GM18873 (cell line): ENCODE results near the gene VOPP1.

Source experiments
- ATAC-seq: cut with Tn5 transposase; IDR thresholded peaks from one replicate; pipeline ENCODE4 v1.9.1; 2021; ENCODE audit warnings: mild to moderate bottlenecking, moderate library complexity, moderate number of reproducible peaks; ENCODE audit not compliant: unreplicated experiment, low FRiP score

VOPP1 gene

DNA sequence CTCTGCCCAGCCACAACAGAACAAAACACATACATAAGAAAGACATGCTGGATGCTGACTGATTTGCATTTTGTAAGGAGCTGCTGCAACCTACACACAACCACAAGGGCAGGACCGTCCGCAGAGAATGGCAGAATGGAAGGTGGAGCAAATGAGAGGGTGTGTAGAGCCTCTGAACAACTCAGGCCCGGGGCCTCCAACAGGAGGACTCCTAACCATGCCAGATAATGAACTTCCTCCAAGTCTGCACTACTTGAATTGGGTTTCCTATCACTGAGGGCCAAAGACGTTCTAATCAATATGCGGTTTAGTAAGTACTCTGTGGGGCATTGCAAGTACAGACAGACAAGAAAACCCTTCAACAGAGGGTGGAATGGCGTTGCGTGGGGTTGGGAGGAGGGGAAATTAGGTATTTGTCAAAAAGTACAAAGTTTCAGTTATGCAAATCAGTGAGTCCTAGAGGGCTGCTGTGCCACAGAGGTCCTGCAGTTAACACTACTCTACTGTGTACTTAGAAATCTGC is 14.6 kb downstream of the VOPP1 start:
- peak; percentile 74 for ATAC-seq

DNA sequence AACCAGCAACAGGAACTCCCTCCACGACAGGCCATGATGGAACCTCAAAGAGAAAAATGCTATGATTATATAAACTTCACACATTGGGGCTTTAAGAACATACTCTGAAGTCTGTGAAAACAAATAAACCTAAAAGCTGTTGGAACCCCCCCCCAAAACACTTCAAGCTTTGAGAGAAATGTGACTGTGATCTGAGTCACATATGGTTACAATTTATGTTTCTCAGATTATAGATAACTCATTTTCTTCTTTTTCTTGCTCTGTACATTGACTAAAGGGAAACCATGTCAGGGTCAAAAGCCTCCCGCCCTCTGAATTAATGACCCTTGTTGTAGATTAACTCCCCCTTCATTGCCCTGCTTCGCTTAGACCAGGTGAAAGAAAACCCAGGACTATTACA is 15.8 kb downstream of the VOPP1 start:
- no peak for ATAC-seq

DNA sequence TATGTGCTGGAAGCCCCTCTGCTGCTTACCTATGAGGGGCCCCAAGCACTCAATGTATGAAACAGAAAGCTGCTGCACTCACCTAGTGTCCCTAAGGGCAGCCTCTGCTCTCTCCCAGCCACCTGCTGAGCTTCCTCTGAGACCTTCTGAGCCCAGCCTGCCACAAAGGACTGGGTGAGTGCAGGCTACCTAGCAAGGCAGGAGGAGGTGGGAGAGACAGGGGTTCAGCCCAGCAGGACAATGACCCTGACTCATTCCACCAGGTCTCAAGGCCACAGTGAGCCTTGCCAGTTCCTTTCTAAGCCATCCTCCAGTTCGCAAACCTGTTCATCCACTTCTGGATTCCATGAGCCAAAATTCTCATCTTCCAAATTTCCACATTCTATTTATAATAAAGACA is 16.3 kb downstream of the VOPP1 start:
- peak; percentile 26 for ATAC-seq

DNA sequence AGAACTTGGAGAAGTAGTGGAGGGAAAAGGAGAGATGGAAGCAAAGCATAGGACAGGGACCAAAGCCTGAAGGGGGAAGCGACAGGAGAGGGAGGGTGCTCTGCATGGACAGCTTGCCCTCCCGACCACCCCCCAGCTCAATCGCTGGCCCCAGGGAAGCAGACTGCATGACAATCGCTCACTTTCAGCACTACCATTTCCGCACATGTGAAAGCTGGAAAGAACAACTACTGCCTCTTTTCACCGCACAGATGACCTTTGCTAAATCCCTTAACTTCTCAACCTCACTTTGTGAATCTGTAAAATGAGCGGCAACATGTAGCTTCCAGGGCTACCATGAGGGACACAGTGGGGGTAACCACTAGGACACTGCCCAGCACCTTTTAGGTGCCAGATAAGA is 17.1 kb downstream of the VOPP1 start:
- ATAC-seq = no peak

DNA sequence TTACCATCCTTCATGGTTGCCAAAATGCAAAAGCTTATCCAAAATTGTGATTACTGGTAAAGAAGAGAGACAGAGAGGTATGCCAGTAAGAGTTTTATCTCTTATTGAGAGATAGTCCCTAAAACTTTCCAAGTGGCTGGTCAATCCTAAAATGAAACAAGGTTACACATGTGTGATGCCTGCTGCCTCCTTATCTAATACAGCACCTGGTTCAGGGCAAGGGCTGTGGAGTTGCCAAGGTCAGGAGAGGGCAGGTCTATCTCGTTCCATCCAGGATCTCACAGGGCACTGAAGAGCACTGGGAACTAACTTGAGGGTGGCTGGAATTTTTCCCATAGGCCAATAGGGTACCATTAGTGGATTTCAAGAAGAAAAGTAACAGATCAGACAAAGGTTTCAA is 18.3 kb downstream of the VOPP1 start:
- ATAC-seq = no peak

DNA sequence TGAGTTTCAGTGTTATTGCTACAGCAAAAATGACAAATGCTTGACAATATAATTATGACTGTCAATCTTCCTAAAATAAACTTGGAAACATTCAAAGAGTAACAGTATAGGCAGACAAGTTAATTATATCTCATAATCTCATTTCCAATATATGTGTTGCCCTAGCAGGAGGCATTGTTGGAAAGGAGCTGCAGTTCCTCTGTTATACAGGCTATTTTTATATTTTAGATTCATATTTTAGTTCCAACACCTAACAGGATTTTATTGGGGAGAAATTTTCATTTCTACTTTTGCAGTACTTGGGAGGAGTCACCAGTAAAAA is 19.3 kb downstream of the VOPP1 start:
- ATAC-seq = no peak

DNA sequence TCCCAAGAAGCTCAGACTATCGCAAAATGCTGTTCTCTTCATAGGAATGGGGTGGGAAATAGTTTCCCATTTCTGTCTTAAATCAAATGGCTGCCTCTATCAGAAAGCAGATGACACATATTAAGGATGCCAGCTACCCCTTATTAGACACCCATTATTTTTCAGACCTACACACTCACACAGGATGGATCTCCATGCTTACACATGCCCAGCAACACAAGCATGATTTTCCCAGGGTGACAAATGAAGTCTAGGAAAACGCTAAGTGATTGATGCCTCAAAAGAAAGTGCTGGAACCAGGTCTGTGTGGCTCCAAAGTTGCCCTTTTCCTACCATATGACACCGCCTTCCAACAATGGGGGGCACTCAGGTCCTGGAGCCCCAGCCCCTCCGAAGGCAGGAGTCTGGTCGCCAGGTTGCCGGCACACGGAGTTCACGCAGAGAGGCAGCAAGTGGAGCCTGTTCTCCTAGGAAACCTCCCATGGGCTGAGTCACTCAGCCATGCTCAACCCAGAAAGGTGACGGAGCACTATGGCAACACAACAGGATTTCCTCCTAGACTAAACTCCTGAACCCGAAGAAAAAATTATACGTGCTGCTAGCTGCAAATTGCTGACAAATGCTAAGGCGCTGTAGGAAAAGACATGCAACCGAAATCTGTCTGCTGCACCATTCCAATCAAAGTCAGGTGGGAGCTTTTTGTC is 19.8 kb downstream of the VOPP1 start:
- no peak for ATAC-seq

DNA sequence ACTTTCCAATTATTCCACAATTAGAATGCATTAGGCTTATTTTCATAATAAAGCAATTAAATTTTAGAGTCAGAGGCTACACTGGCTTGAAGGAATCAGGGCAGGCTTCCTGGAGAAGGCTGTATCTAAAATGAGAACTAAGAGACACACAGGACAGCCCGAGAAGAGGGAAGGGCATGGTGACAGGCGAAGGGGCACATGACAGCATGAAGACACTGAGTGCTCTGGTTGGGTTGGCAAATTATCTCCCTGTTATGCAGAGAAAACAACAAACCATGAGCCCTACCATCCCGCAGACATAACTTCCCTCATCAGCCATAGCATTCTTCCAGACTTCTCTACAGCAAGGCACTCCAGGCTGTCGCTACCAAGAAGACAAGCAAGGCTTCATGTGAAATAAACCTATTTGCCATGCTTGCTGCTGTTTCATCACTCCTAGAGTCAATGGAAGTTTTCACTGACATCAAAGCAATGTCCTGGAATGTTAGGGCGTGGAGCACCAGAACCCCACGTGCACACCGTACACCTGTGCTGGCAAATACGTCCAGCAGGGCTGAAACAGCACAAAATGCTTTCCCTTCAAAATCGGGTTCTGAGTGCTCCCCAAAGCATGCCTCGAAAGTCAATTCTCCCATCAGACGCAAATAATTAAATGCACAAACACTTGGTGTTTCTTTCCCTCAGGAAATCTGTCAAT is 21.3 kb downstream of the VOPP1 start:
- ATAC-seq = no peak

DNA sequence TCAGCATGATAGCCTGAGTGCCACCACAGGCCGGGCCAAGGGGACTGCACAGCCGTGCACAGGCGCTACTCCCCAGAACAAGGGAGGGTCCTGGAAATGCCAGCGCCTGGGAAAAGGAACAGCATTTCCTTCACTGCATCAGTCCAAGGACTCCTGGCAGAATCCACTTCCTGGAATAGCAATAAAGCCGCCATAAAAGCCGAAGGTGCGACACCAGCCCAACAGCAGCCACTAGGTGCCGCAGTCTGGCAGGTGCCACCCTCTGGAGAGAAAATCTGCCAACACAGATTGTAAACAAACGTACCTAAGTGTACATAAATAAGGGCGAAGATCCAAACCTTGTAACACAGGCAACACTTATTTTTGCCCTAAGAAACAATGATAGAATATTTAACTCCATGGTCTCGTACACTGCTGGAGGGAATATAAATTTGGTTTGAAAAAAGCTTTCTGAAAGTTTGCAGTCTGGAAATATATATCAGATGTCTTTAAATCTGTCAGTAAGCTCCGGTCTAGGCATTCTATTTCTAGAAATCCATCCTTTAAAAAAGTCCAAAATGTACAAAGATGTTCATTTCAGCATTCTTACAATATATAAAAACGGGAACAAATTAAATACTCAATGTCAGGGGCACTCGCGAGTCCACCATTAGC is 22.2 kb downstream of the VOPP1 start:
- no peak for ATAC-seq

DNA sequence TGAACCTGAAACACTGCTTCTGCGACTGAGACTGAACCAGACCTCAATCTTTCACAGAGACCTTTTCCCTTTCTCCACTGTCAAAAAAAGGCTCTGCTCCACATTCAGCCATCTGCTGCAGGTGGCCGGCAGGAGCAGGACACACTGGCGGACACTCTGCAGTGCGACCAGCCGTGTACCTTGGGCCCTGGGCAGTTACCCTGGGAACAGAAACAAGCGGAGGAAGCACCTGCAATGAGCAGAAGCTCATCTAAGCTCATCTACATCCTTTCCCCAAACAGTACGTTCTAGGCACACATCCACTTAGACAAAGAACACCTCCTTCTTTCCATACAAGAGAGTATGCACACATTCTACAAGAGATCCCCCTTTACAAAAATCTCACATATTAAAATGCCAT is 22.8 kb downstream of the VOPP1 start:
- no peak for ATAC-seq

DNA sequence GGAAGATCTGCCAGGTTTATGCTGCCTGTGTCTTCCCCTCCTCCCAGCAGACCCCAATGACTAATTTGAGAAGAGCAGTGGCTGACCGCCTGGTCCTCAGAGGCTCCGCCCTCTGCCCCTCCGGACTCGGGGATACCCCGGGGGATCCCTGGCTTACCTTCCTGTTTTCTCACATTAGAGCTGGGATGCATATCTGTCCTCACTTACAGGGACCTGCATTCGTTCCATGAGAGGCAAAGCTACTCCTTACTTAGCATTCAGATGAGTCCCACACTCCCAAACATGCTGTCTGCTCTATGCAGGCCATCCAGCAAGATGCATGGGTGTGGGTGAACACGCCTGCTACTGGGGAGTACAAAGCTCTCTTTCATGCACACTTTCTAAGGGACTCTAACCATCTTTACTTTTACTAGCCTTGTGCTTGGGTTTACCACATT is 24.0 kb downstream of the VOPP1 start:
- peak; percentile 41 for ATAC-seq

DNA sequence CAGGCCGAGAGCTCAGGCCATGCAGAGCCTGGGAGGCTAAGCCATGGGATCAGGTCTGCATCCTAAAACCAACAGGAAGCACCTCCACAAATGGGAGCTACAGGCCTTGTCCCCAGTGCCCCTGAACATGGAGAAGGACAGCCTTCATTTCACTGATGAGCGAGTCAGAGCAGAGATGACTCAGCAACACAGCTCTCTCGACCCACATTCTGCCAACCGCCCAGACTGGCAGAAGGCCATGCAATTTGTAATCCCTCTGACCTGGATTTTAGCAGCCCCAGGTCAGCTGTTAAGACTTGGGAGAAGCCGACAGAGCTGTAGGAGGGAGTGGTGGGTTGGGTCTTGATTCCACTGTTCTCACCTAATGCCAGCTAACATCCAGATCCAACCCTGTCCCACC is 25.5 kb downstream of the VOPP1 start:
- ATAC-seq = no peak

DNA sequence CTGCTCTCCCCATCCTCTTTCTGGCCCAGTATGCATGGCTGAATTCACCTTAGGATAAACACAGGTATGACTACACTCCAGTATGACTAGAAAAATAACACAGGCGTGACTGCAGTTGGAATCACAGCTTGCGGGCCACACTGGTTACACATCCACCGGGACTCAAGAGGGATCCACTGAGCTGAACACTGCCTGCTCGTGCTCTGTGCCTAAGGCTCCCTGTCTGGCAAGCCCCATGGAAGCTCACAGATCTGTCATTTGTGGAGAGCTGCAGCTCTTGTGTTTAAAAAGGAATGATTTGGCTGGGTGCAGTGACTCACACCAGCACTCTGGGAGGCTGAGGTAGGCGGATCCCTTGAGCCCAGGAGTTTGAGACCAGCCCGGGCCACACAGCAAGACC is 26.8 kb downstream of the VOPP1 start:
- ATAC-seq = no peak

DNA sequence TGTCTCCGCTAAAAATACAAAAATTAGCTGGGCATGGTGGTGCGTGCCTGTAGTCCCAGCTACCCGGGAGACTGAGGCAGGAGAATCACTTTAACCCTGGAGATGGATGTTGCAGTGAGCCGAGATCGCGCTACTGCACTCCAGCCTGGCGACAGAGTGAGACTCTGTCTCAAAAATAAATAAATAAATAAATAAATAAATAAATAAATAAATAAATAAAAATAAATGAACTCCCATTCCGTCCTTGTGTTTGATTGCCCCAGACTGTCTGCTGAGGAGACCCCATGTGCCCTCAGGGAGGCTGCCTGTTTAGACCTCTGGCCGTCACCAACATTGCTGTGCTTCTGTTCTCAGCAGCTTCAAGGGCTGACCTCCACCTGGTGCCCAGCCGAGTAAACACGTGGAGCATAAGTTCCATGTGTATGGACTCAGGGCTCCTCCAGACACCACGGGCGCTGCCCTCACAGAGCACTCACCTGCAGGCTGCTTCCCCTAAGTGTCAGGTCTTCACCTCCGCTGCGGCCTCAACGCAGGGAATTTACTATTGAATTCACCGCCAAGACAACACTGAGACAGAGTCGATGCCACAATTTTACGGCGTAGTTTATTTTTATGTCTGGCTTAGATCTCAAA is 32.0 kb downstream of the VOPP1 start:
- ATAC-seq = no peak

DNA sequence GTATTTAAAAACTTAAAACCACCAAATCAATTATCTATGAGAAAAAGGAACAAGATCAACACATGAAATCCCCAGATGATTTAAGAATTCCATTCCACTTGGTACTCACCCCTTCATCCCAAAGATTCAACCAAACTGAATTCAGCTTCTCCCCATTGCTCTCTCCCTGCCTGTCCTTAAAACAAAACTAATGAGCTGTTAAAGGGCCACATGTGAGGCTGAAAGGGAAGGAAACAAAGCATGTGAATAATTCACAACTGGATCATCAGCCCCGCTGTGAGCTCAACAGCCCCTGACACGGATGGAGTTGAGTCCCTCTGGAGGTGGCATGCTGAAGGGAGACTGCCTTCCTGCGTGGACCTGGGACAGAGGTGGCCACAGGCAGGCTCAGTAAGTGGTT is 32.9 kb downstream of the VOPP1 start:
- ATAC-seq = no peak

DNA sequence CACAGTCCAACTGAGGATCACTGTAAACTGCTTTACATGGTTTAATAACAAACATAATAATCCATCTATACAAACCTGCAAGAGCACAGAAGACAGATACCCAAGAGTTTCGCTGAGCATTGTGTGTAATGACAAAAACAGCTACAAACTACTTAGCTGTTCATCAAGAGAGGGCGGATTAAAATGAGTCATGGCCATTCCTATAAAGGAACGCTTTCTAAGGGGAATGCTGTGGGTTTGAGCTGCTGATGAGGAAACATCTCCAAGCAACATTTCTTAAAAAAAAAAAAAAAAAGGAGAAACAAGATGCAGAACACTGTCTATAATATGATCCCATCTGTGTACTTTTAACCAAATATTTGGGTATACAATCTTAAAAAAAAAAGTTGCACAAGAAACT is 33.8 kb downstream of the VOPP1 start:
- ATAC-seq = no peak

DNA sequence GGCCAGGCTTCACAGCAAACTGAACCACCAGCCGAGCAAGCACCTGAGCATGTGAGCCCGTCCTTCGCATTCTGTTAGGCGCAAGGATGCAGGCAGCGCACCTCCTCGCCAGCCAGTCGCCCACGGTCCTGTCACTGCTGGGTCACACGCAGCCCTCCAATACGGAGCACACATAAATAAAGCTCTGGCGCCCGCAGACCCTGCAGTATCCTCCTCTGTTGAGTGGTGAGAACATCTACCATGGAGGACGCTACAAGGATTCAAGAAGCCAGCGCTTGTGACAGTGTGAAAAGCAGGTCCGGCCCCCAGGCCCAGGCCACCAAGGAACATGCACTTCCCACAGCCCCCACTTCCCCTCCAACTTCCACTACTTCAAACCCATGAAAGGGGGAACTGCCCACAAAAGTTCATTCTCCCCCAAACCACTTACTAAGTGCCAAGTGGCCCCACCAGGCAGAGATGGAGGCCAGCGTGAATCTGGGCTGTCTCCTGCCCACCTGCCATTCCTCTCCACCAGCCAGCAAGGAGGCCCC is 34.8 kb downstream of the VOPP1 start:
- ATAC-seq = no peak

DNA sequence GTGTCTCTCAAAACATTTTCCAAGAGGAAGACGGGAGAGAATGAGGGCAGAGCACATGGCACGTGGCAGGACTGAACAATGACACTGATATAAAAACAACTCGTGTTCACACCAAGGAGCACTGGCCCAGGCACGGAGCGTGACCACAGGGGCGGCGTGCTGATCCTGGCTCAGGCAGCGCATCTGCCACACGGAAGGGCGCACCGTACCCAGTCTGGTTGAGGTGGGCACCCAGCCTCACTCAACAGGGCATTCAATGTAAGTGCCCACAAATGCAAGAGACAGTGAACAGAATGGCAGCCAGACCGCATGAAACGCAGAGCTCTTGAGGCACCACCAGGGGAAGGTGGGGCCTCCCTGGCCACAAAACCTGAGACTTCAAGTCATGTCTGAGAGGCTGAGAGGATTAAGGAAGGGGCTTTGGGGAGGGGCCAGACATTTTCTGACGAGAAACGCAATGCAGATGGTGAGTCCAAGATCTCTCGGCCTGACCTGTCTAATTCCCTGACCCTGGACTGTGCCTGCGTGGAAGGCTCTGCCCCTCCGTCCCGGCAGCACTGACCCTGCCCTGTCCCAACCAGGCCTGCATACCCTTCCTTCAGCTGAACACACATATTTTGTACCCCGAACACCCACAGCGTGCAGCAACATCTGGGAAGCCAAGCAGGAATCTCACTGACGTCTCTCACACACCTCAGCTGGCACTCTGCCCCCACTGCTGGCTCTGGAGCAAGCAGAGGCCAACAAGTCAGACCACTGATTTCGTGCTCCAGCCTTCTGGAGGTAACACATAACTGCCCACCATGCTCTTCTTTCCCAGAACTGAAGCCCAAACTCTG is 35.5 kb downstream of the VOPP1 start:
- ATAC-seq = no peak

DNA sequence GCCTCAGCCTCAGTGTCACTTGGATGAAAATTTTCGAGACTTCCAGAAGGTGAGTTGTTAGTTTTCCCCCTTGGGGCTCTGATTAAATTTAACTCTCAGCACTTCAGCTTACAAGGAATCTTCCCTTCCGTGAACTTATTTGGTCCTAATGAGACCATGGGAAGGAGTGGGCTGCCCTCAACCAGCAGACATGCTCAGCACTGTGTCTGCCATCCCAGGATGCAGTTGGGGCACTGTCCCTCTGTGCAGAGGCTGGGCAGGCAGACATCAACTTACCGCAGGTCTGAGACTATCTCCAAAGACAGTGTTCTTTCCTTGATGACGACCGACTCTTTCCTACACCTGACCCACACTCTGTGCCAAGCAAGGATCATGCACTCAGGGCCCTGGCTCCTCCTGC is 36.7 kb downstream of the VOPP1 start:
- ATAC-seq = no peak

DNA sequence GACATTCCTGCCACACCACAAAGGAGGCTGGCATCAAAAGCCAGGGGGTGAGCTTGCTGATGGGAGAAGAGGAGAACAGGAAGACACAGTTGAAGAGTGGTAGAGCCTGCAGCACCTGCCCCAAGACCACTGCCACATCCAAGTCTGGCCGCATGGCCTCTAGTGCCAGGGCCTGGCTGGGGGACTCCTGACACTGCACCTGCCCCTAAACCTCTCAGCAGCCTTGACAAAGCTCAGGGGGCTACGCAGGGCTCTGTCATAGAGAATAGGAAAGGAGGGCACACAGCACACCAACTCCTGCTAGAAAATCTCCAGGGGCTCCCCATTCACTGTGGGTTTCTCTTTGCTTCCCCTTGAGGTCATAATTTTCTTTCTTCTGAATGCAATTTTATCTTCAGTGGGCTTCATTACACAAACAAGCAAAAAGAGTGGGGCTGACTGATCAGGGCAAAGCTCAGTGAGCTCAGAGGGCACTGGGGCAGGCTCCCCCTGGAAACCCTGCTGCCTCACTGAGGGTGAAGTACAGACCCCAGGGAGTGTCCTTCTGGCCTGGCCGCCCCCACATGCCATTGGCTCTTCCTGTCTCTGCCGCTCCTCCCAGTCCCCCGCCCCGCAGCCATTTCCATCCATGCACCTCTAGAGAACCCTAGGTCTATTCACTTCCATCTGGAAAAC is 37.2 kb downstream of the VOPP1 start:
- no peak for ATAC-seq
